SK-N-SH treated with all-trans-retinoic acid at 6 μM for 48 hours (cell line): ENCODE measurements around the gene ADARB2.

ENCODE experiments used
- BACH2 ChIP-seq: fragments of 250-450 bp; sonication (Bioruptor Pico); IDR thresholded peaks from 2 replicates; pipeline ENCODE4 v1.9.0; 2021; ENCODE audit warnings: mild to moderate bottlenecking, borderline replicate concordance
- GLIS3 ChIP-seq: fragments of 250-450 bp; sonication (Bioruptor Pico); IDR thresholded peaks from 2 replicates; pipeline ENCODE4 v1.5.0; 2020; ENCODE audit warnings: mild to moderate bottlenecking, moderate library complexity
- ZC3H10 ChIP-seq: fragments of 250-450 bp; sonication (Bioruptor Pico); IDR thresholded peaks from 2 replicates; pipeline ENCODE4 v1.5.1; 2021; ENCODE audit warnings: mild to moderate bottlenecking, moderate library complexity
- ZFP30 ChIP-seq: fragments of 450-650 bp; formaldehyde crosslinking; IDR thresholded peaks from 2 replicates; pipeline ENCODE4 v1.5.0; 2022; ENCODE audit warnings: mild to moderate bottlenecking, moderate library complexity
- ZNF8 ChIP-seq: fragments of 450-650 bp; formaldehyde crosslinking; IDR thresholded peaks from 2 replicates; pipeline ENCODE4 v1.5.0; 2020; ENCODE audit warnings: mild to moderate bottlenecking, moderate library complexity
- TF ChIP-seq, protein P1 (sequence below): fragments of 250-450 bp; sonication (Bioruptor Pico); IDR thresholded peaks from 2 replicates; pipeline ENCODE4 v1.8.0; 2021; ENCODE audit warnings: low read depth, mild to moderate bottlenecking, moderate library complexity, borderline replicate concordance
- TF ChIP-seq, protein P2 (sequence below): fragments of 250-450 bp; sonication (Bioruptor Pico); IDR thresholded peaks from 2 replicates; pipeline ENCODE4 v1.8.0; 2020; ENCODE audit warnings: mild to moderate bottlenecking, moderate library complexity, borderline replicate concordance
- TF ChIP-seq, protein P3 (sequence below): fragments of 250-450 bp; sonication (Bioruptor Pico); IDR thresholded peaks from 2 replicates; pipeline ENCODE4 v1.5.1; 2020; ENCODE audit warnings: low read depth, mild to moderate bottlenecking, moderate library complexity

DNA sequence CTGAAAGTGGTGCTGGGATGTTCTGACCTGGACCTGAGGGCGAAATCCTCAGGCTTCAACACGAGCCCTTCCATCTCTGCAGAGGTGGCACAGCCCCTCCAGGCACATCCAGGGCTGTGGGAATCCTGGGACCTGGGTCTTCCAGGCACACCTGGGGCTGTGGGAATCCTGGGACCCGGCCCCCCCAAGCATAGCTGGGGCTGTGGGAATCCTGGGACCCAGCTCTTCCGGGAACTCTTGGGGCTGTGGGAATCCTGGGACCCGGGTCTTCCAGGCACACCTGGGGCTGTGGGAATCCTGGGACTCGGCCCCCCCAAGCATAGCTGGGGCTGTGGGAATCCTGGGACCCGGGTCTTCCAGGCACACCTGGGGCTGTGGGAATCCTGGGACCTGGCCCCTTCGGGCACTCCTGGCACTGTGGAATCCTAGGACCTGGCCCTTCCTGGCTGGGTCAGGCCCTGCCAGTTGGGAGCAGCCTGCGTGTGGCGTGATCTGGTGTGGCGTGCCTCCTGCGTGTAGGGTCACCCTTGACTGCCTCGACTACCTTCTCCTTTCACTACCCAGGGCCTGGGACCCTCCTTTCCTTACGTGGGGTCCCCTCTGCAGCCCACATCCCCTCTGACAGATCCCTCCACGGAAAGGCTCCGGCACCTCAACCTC is 557.1 kb downstream of the ADARB2 start:
- TF ChIP-seq ZFP30 (CRISPR knock-in tag) (no peak), ZC3H10 (CRISPR knock-in tag) (no peak), ZNF8 (CRISPR knock-in tag) (no peak), BACH2 (CRISPR knock-in tag) (no peak), GLIS3 (CRISPR knock-in tag) (no peak)
- TF ChIP-seq, protein P1, sequence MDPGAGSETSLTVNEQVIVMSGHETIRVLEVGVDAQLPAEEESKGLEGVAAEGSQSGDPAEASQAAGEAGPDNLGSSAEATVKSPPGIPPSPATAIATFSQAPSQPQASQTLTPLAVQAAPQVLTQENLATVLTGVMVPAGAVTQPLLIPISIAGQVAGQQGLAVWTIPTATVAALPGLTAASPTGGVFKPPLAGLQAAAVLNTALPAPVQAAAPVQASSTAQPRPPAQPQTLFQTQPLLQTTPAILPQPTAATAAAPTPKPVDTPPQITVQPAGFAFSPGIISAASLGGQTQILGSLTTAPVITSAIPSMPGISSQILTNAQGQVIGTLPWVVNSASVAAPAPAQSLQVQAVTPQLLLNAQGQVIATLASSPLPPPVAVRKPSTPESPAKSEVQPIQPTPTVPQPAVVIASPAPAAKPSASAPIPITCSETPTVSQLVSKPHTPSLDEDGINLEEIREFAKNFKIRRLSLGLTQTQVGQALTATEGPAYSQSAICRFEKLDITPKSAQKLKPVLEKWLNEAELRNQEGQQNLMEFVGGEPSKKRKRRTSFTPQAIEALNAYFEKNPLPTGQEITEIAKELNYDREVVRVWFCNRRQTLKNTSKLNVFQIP (CRISPR knock-in tag): no peak
- TF ChIP-seq, protein P2, sequence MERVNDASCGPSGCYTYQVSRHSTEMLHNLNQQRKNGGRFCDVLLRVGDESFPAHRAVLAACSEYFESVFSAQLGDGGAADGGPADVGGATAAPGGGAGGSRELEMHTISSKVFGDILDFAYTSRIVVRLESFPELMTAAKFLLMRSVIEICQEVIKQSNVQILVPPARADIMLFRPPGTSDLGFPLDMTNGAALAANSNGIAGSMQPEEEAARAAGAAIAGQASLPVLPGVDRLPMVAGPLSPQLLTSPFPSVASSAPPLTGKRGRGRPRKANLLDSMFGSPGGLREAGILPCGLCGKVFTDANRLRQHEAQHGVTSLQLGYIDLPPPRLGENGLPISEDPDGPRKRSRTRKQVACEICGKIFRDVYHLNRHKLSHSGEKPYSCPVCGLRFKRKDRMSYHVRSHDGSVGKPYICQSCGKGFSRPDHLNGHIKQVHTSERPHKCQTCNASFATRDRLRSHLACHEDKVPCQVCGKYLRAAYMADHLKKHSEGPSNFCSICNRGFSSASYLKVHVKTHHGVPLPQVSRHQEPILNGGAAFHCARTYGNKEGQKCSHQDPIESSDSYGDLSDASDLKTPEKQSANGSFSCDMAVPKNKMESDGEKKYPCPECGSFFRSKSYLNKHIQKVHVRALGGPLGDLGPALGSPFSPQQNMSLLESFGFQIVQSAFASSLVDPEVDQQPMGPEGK (CRISPR knock-in tag): no peak
- TF ChIP-seq, protein P3, sequence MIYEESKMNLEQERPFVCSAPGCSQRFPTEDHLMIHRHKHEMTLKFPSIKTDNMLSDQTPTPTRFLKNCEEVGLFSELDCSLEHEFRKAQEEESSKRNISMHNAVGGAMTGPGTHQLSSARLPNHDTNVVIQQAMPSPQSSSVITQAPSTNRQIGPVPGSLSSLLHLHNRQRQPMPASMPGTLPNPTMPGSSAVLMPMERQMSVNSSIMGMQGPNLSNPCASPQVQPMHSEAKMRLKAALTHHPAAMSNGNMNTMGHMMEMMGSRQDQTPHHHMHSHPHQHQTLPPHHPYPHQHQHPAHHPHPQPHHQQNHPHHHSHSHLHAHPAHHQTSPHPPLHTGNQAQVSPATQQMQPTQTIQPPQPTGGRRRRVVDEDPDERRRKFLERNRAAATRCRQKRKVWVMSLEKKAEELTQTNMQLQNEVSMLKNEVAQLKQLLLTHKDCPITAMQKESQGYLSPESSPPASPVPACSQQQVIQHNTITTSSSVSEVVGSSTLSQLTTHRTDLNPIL (CRISPR knock-in tag): no peak
